Measurements from ENCODE around the gene IRF9. TPM values are rescaled to one million over a fixed set of nuclear protein-coding genes. Genes with fewer than 3 reads are reported as not detected.

IRF9 gene
- total RNA-seq, 1 experiment from 2014 or later = 15.6 TPM

- H3K4me1 Mint-ChIP-seq = peaks cover 3% of the 10 kb centered on the region
- H3K27ac Mint-ChIP-seq = no peak overlapping the region
- H3K4me3 Mint-ChIP-seq = no peak overlapping the region
- ATAC-seq (no peak), DNase-seq (ENCODE audit: low spot score) (no peak)
- POLR2A ChIA-PET = interaction anchor here (0.7 to 1.8 kb wide), 4 partner anchors 9 to 144 kb away, joined by 3 to 6 read pairs (median 3); partner anchors contain the start of genes DCAF11, IRF9, NRL and PSME1
- no peaks in the 10 kb centered on the region for H3K9me3 Mint-ChIP-seq
- no peaks in the 10 kb centered on the region for H3K27me3 Mint-ChIP-seq (ENCODE audit: low read depth)
- CTCF ChIA-PET = interaction anchor here (0.6 to 1.5 kb wide), 7 partner anchors 9 to 648 kb away, joined by 3 to 6 read pairs (median 4); partner anchors contain the start of genes IRF9 and PSME1
- TF ChIP-seq E2F4 (CRISPR knock-in tag; IDR thresholded peaks at IDR 0.05; ENCODE audit: borderline replicate concordance, low read depth) (no peak), ZNF416 (CRISPR knock-in tag; IDR thresholded peaks at IDR 0.05) (no peak), ZNF317 (CRISPR knock-in tag; IDR thresholded peaks at IDR 0.05; ENCODE audit: borderline replicate concordance, low read depth) (no peak), ESRRA (CRISPR knock-in tag; IDR thresholded peaks at IDR 0.05; ENCODE audit: borderline replicate concordance) (no peak), ELF4 (CRISPR knock-in tag; IDR thresholded peaks at IDR 0.05; ENCODE audit: low read depth) (no peak), NR1H2 (CRISPR knock-in tag; IDR thresholded peaks at IDR 0.05) (no peak), ATF6 (CRISPR knock-in tag; IDR thresholded peaks at IDR 0.05) (no peak), ZNF232 (CRISPR knock-in tag; IDR thresholded peaks at IDR 0.05) (no peak), ARID4B (CRISPR knock-in tag; IDR thresholded peaks at IDR 0.05; ENCODE audit: borderline replicate concordance) (no peak), ATF1 (CRISPR knock-in tag; IDR thresholded peaks at IDR 0.05) (no peak), FOXK1 (CRISPR knock-in tag; IDR thresholded peaks at IDR 0.05) (no peak), CDX4 (CRISPR knock-in tag; IDR thresholded peaks at IDR 0.05; ENCODE audit: borderline replicate concordance) (no peak)
- TF ChIP-seq, protein P1, sequence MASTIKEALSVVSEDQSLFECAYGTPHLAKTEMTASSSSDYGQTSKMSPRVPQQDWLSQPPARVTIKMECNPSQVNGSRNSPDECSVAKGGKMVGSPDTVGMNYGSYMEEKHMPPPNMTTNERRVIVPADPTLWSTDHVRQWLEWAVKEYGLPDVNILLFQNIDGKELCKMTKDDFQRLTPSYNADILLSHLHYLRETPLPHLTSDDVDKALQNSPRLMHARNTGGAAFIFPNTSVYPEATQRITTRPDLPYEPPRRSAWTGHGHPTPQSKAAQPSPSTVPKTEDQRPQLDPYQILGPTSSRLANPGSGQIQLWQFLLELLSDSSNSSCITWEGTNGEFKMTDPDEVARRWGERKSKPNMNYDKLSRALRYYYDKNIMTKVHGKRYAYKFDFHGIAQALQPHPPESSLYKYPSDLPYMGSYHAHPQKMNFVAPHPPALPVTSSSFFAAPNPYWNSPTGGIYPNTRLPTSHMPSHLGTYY (CRISPR knock-in tag; IDR thresholded peaks at IDR 0.05) = no peak
- TF ChIP-seq, protein P2, sequence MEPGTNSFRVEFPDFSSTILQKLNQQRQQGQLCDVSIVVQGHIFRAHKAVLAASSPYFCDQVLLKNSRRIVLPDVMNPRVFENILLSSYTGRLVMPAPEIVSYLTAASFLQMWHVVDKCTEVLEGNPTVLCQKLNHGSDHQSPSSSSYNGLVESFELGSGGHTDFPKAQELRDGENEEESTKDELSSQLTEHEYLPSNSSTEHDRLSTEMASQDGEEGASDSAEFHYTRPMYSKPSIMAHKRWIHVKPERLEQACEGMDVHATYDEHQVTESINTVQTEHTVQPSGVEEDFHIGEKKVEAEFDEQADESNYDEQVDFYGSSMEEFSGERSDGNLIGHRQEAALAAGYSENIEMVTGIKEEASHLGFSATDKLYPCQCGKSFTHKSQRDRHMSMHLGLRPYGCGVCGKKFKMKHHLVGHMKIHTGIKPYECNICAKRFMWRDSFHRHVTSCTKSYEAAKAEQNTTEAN (CRISPR knock-in tag; IDR thresholded peaks at IDR 0.05) = no peak
- TF ChIP-seq, protein P3, sequence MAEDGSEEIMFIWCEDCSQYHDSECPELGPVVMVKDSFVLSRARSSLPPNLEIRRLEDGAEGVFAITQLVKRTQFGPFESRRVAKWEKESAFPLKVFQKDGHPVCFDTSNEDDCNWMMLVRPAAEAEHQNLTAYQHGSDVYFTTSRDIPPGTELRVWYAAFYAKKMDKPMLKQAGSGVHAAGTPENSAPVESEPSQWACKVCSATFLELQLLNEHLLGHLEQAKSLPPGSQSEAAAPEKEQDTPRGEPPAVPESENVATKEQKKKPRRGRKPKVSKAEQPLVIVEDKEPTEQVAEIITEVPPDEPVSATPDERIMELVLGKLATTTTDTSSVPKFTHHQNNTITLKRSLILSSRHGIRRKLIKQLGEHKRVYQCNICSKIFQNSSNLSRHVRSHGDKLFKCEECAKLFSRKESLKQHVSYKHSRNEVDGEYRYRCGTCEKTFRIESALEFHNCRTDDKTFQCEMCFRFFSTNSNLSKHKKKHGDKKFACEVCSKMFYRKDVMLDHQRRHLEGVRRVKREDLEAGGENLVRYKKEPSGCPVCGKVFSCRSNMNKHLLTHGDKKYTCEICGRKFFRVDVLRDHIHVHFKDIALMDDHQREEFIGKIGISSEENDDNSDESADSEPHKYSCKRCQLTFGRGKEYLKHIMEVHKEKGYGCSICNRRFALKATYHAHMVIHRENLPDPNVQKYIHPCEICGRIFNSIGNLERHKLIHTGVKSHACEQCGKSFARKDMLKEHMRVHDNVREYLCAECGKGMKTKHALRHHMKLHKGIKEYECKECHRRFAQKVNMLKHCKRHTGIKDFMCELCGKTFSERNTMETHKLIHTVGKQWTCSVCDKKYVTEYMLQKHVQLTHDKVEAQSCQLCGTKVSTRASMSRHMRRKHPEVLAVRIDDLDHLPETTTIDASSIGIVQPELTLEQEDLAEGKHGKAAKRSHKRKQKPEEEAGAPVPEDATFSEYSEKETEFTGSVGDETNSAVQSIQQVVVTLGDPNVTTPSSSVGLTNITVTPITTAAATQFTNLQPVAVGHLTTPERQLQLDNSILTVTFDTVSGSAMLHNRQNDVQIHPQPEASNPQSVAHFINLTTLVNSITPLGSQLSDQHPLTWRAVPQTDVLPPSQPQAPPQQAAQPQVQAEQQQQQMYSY (CRISPR knock-in tag; IDR thresholded peaks at IDR 0.05) = no peak
- TF ChIP-seq, protein P4, sequence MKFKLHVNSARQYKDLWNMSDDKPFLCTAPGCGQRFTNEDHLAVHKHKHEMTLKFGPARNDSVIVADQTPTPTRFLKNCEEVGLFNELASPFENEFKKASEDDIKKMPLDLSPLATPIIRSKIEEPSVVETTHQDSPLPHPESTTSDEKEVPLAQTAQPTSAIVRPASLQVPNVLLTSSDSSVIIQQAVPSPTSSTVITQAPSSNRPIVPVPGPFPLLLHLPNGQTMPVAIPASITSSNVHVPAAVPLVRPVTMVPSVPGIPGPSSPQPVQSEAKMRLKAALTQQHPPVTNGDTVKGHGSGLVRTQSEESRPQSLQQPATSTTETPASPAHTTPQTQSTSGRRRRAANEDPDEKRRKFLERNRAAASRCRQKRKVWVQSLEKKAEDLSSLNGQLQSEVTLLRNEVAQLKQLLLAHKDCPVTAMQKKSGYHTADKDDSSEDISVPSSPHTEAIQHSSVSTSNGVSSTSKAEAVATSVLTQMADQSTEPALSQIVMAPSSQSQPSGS (CRISPR knock-in tag; IDR thresholded peaks at IDR 0.05; ENCODE audit: borderline replicate concordance, low read depth) = no peak
- peaks cover 10% of the 10 kb centered on the region; the same call in 1 of the 2 replicates for H3K36me3 Mint-ChIP-seq
These were observed 34.1 kb upstream of the IRF9 start for GRCh38 chr14:24126939-24127338.

Measured in WTC11 (cell line).